RWPE2 (cell line): Measurements from ENCODE around the gene HIPK2.

Source experiments
- ATAC-seq: fragments of 200-7000 bp; cut with Tn5 transposase; 3 replicates; pipeline ENCODE4 v1.9.1; 2021; ENCODE audit warnings: low read depth
- DNase-seq: peaks from one replicate; pipeline ENCODE4 v3.0.0-alpha.2; 2020; ENCODE audit warnings: low spot score
- H3K27ac ChIP-seq: fragments of 450-650 bp; 2 replicates; pipeline ENCODE4 v1.5.1; 2017; ENCODE audit warnings: mild to moderate bottlenecking; ENCODE audit not compliant: poor library complexity, severe bottlenecking
- H3K27me3 ChIP-seq: fragments of 250-450 bp; sonication (Bioruptor Pico); 2 replicates; pipeline ENCODE4 v1.5.1; 2021; ENCODE audit warnings: mild to moderate bottlenecking, moderate library complexity; ENCODE audit not compliant: insufficient read depth, poor library complexity, severe bottlenecking
- H3K36me3 ChIP-seq: fragments of 250-450 bp; sonication (Bioruptor Pico); 2 replicates; pipeline ENCODE4 v1.5.1; 2020; ENCODE audit warnings: low read depth, mild to moderate bottlenecking, moderate library complexity
- H3K4me1 ChIP-seq: fragments of 250-450 bp; sonication (Bioruptor Pico); 2 replicates; pipeline ENCODE4 v1.5.1; 2021; ENCODE audit warnings: mild to moderate bottlenecking, moderate library complexity; ENCODE audit not compliant: insufficient read depth, poor library complexity, severe bottlenecking
- H3K4me3 ChIP-seq: fragments of 250-450 bp; sonication (Bioruptor Pico); 2 replicates; pipeline ENCODE4 v1.5.1; 2021; ENCODE audit warnings: mild to moderate bottlenecking, moderate library complexity; ENCODE audit not compliant: severe bottlenecking
- H3K9me3 ChIP-seq: fragments of 250-450 bp; sonication (Bioruptor Pico); 2 replicates; pipeline ENCODE4 v1.5.1; 2021; ENCODE audit warnings: mild to moderate bottlenecking, moderate library complexity; ENCODE audit not compliant: severe bottlenecking
- CTCF ChIP-seq: fragments of 450-650 bp; IDR thresholded peaks from one replicate; pipeline ENCODE4 v1.5.1; 2017; ENCODE audit warnings: mild to moderate bottlenecking, moderate library complexity; ENCODE audit not compliant: poor library complexity, severe bottlenecking

HIPK2 gene

GRCh38 chr7:139697056-139697455 is 80.7 kb downstream of the HIPK2 start:
- Histone ChIP-seq H3K36me3 (peaks cover 14% of the 10 kb centered on the region; the same call in 1 of the 2 replicates), H3K4me3 (no peak overlapping the region), H3K9me3 (no peaks in the 10 kb centered on the region), H3K4me1 (no peaks in the 10 kb centered on the region), H3K27me3 (no peaks in the 10 kb centered on the region), H3K27ac (no peak overlapping the region)
- DNase-seq (no peak), ATAC-seq (no peak)
- TF ChIP-seq CTCF, result no peak

- Histone ChIP-seq H3K27ac (no peak overlapping the region), H3K9me3 (no peaks in the 10 kb centered on the region), H3K4me3 (no peak overlapping the region), H3K4me1 (no peaks in the 10 kb centered on the region), H3K27me3 (no peaks in the 10 kb centered on the region), H3K36me3 (peaks cover 14% of the 10 kb centered on the region; the same call in 1 of the 2 replicates)
- no peak for ATAC-seq
- no peak for DNase-seq
- TF ChIP-seq CTCF, result no peak
Observed at GRCh38 chr7:139696552-139696951, 81.2 kb downstream of the HIPK2 start.

- DNase-seq, result no peak
- no peak for TF ChIP-seq CTCF
- Histone ChIP-seq H3K27me3 (no peaks in the 10 kb centered on the region), H3K4me3 (no peak overlapping the region), H3K27ac (no peak overlapping the region), H3K36me3 (peaks cover 8% of the 10 kb centered on the region; the same call in 1 of the 2 replicates), H3K4me1 (no peaks in the 10 kb centered on the region), H3K9me3 (no peaks in the 10 kb centered on the region)
- no peak for ATAC-seq
Observed at GRCh38 chr7:139695588-139695987, 82.2 kb downstream of the HIPK2 start.

GRCh38 chr7:139695051-139695450 is 82.7 kb downstream of the HIPK2 start:
- H3K36me3 ChIP-seq, result peaks cover 8% of the 10 kb centered on the region; the same call in 1 of the 2 replicates
- no peaks in the 10 kb centered on the region for H3K4me1 ChIP-seq
- no peak for ATAC-seq
- no peak overlapping the region for H3K27ac ChIP-seq
- DNase-seq, result no peak
- H3K4me3 ChIP-seq, result no peak overlapping the region
- TF ChIP-seq CTCF, result no peak
- H3K27me3 ChIP-seq, result no peaks in the 10 kb centered on the region
- H3K9me3 ChIP-seq, result no peaks in the 10 kb centered on the region

GRCh38 chr7:139694389-139694676 is 83.5 kb downstream of the HIPK2 start:
- Histone ChIP-seq H3K27ac (no peak overlapping the region), H3K27me3 (no peaks in the 10 kb centered on the region), H3K9me3 (no peaks in the 10 kb centered on the region), H3K4me1 (no peaks in the 10 kb centered on the region), H3K4me3 (no peak overlapping the region), H3K36me3 (peaks cover 8% of the 10 kb centered on the region; the same call in 1 of the 2 replicates)
- ATAC-seq (no peak), DNase-seq (no peak)
- TF ChIP-seq CTCF, result no peak
